ENCODE measurements around the gene DGKE.

DGKE gene

DNA sequence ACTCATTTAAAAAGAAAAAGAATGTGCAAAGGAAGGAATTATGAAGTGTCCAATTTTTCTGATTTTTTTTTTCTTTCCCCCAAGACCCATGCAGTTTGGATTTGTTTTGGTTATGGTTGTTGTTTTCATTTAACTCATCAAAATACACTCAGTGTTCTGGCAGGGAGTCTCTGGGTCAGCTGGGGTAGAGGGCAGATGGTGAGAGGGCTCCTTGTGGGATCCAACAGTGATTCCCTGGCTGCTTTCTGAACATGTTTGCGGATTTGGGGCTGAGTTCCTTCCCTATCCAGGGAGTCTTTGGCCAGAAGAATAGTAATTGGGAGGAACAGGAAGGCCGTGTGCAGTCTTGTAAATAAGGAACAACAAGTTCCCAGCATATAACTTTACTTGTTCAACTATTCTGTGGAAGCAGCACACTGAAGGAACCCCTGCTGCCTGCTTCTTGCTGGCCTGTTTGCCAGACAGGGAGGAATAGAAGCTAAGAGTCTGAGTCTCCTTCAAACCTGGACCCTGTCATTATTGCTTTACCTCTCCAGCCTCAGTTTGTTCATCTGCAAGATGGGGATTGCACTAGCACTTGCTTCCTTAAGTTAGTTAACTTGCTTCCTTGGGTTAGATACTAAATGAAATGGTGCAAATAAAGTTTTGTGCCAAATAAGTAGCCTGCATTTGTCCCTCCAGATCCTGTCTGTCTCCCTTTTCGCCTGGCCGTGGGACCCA, 32.3 kb upstream of the DGKE start:
- no peaks in the 10 kb centered on the region for H3K36me3 ChIP-seq (ENCODE audit: control insufficient read depth, insufficient read depth, low read length)
- no peak overlapping the region for H3K27ac ChIP-seq (ENCODE audit: low read depth, low read length)
- no peaks in the 10 kb centered on the region for H3K27me3 ChIP-seq (ENCODE audit: control insufficient read depth, insufficient read depth, low read length)

DNA sequence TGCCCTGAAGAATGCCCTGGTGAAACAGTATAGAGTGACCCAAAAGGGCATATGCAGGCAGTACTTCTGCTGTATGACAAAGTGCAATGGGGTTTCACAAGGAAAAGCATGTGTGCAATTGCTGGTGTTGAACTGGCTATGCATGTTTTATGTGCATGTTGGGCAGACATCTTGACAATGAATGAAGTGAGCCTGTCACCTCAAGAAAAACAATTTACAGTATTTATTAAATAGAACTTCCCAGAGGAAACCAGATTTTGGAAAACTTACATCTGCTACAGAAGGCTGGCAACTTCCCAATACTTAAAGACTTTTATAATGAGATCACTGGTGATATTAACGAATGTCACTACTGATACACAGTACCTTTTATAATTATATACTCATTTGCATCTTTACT, 30.9 kb upstream of the DGKE start:
- Histone ChIP-seq H3K4me3 (ENCODE audit: low read depth, low read length) (no peak overlapping the region), H3K27ac (ENCODE audit: low read depth, low read length) (no peak overlapping the region), H3K27me3 (ENCODE audit: control insufficient read depth, insufficient read depth, low read length) (no peaks in the 10 kb centered on the region), H3K4me1 (ENCODE audit: control insufficient read depth, insufficient read depth, low read length) (peaks cover 6% of the 10 kb centered on the region; the same call in 1 of the 2 replicates), H3K9ac (ENCODE audit: low read depth, low read length) (no peak overlapping the region), H3K36me3 (ENCODE audit: control insufficient read depth, insufficient read depth, low read length) (no peaks in the 10 kb centered on the region), H3K9me3 (ENCODE audit: control insufficient read depth, insufficient read depth, low read length) (no peaks in the 10 kb centered on the region)

More for the DNA sequence above, 32.3 kb upstream of the DGKE start:
- Histone ChIP-seq H3K9me3 (ENCODE audit: control insufficient read depth, insufficient read depth, low read length) (no peaks in the 10 kb centered on the region), H3K4me3 (ENCODE audit: low read depth, low read length) (no peak overlapping the region), H3K9ac (ENCODE audit: low read depth, low read length) (no peak overlapping the region), H3K4me1 (ENCODE audit: control insufficient read depth, insufficient read depth, low read length) (peaks cover 6% of the 10 kb centered on the region; the same call in 1 of the 2 replicates)

DNA sequence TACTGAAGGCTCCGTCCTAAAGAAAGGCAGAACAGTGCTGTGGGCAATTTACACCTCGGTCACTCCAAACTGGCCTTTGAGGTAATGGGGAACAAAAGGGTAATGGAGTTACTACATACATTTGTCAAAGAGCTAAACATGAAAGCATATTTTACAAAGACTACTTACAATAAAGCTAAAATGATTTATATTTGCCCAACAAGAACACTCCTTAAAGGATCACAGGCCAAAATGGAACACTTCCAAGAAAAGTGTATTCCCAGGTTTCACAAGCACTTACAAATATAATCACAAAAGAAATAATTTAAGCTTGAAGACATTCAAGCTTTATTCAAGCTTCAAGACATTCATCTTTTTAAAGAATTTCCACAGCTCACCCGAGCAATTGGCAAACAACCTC, 29.5 kb upstream of the DGKE start:
- Histone ChIP-seq H3K27me3 (ENCODE audit: control insufficient read depth, insufficient read depth, low read length) (no peaks in the 10 kb centered on the region), H3K9me3 (ENCODE audit: control insufficient read depth, insufficient read depth, low read length) (no peaks in the 10 kb centered on the region), H3K4me1 (ENCODE audit: control insufficient read depth, insufficient read depth, low read length) (0 out of 2 replicates have a peak, but pooled peaks cover under 1% of the 10 kb centered on the region), H3K9ac (ENCODE audit: low read depth, low read length) (no peak overlapping the region), H3K36me3 (ENCODE audit: control insufficient read depth, insufficient read depth, low read length) (no peaks in the 10 kb centered on the region), H3K27ac (ENCODE audit: low read depth, low read length) (no peak overlapping the region), H3K4me3 (ENCODE audit: low read depth, low read length) (no peak overlapping the region)

DNA sequence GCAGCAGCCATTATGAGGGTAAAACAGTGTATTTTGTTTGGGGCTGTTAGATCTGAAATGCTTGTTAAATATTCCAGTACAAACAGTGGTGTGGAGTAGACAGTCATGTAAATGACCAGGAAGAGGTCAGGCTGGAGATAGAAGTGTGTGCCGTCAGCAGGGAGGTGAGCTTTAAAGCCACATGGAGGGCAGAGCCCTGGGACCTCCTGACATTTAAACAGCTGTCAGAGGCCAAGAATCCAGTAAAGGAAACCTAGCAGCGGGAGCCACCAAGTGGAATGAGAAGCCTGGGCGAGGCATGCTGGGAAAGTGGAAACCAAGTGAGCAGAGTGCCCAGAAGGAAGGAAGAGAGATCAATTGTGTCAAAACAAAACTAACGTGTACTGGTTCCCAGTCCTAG, 27.0 kb upstream of the DGKE start:
- Histone ChIP-seq H3K4me3 (ENCODE audit: low read depth, low read length) (no peak overlapping the region), H3K27ac (ENCODE audit: low read depth, low read length) (no peak overlapping the region), H3K4me1 (ENCODE audit: control insufficient read depth, insufficient read depth, low read length) (no peaks in the 10 kb centered on the region), H3K27me3 (ENCODE audit: control insufficient read depth, insufficient read depth, low read length) (no peaks in the 10 kb centered on the region), H3K9ac (ENCODE audit: low read depth, low read length) (no peak overlapping the region), H3K9me3 (ENCODE audit: control insufficient read depth, insufficient read depth, low read length) (no peaks in the 10 kb centered on the region), H3K36me3 (ENCODE audit: control insufficient read depth, insufficient read depth, low read length) (no peaks in the 10 kb centered on the region)

DNA sequence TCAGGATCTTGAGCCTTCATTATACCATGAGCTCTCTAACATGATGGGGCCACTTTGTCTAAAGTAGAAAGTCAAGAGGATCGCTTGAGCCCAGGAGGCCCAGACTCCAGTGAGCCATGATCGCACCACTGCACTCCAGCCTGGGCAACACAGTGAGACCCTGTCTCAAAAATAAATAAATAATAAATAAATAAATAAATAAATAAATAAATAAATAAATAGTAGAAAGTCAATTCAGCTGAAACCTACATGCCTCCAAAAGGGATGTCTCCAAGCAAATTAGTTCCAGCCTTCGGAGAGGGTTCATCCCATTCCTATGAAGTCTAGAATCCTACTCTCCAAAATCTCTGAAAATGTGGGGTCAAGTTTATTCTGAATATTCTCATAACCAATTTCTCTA, 26.2 kb upstream of the DGKE start:
- Histone ChIP-seq H3K27ac (ENCODE audit: low read depth, low read length) (no peak overlapping the region), H3K9me3 (ENCODE audit: control insufficient read depth, insufficient read depth, low read length) (no peaks in the 10 kb centered on the region), H3K36me3 (ENCODE audit: control insufficient read depth, insufficient read depth, low read length) (no peaks in the 10 kb centered on the region), H3K4me1 (ENCODE audit: control insufficient read depth, insufficient read depth, low read length) (no peaks in the 10 kb centered on the region), H3K9ac (ENCODE audit: low read depth, low read length) (no peak overlapping the region), H3K27me3 (ENCODE audit: control insufficient read depth, insufficient read depth, low read length) (no peaks in the 10 kb centered on the region), H3K4me3 (ENCODE audit: low read depth, low read length) (no peak overlapping the region)

DNA sequence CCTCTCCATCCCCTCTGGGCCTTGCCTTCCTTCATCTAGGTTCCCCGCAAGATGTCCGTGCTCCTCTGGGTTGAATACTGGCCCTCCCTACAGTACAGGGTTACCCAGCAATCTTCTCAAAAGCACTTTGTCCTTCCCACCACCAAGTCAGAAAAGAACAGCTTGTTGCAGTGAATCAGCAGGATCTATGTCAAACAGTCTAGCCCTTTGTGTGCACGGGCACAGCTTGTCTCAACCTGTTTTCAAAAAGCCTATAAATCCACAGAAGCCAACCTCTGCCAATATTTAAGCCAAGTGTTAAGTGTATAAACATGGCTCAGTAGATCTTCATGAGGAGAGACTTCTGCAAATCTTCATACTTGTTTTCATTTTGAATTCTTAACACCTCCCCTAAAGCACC, 25.4 kb upstream of the DGKE start:
- Histone ChIP-seq H3K27ac (ENCODE audit: low read depth, low read length) (no peak overlapping the region), H3K4me3 (ENCODE audit: low read depth, low read length) (no peak overlapping the region), H3K4me1 (ENCODE audit: control insufficient read depth, insufficient read depth, low read length) (no peaks in the 10 kb centered on the region), H3K9ac (ENCODE audit: low read depth, low read length) (no peak overlapping the region), H3K27me3 (ENCODE audit: control insufficient read depth, insufficient read depth, low read length) (no peaks in the 10 kb centered on the region), H3K9me3 (ENCODE audit: control insufficient read depth, insufficient read depth, low read length) (no peaks in the 10 kb centered on the region), H3K36me3 (ENCODE audit: control insufficient read depth, insufficient read depth, low read length) (no peaks in the 10 kb centered on the region)

DNA sequence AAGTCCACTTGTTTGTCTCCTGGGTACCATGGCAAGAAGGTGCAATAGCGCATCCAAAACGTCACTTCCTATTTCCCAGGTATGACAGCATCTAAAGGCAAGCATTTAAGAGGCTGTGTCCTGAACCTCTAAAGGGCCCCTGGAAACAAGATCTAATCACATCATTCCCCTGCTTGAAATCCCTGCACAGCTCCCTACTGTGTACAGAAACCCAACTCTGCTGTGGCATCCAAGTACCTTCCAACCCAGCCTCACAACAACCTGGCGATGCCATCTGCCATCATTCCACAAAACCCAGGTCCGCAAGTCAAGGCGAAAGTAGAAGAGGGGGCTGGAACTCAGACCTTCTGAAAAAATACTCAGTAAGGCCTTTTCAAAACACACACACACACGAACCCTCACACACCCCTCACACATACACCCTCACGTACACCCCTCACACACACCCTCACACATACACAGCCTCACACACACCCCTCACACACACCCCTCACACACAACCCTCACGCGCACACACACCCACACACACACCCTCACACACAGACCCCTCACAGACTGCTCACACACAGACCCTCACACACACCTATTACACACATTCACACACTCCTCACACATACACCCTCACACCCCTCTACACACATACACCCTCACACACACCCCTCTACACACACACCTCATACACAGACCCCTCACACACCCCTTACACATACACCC, 24.7 kb upstream of the DGKE start:
- Histone ChIP-seq H3K36me3 (ENCODE audit: control insufficient read depth, insufficient read depth, low read length) (no peaks in the 10 kb centered on the region), H3K27me3 (ENCODE audit: control insufficient read depth, insufficient read depth, low read length) (no peaks in the 10 kb centered on the region), H3K27ac (ENCODE audit: low read depth, low read length) (no peak overlapping the region), H3K9me3 (ENCODE audit: control insufficient read depth, insufficient read depth, low read length) (no peaks in the 10 kb centered on the region), H3K4me3 (ENCODE audit: low read depth, low read length) (no peak overlapping the region), H3K4me1 (ENCODE audit: control insufficient read depth, insufficient read depth, low read length) (no peaks in the 10 kb centered on the region), H3K9ac (ENCODE audit: low read depth, low read length) (no peak overlapping the region)

DNA sequence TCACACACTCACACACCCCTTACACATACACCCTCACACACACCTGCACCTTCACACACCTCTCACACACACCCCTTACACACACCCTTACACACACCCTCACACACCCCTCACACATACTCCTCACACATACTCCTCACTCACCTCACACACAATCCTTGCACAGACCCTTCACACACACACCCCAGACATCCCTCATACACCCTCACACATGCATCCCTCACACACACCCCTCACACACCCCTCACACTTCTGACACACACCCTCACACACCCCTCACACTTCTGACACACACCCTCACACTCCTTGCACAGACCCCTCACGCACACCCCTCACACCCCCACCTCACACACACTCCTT, 24.2 kb upstream of the DGKE start:
- Histone ChIP-seq H3K4me1 (ENCODE audit: control insufficient read depth, insufficient read depth, low read length) (no peaks in the 10 kb centered on the region), H3K4me3 (ENCODE audit: low read depth, low read length) (no peak overlapping the region), H3K27me3 (ENCODE audit: control insufficient read depth, insufficient read depth, low read length) (no peaks in the 10 kb centered on the region), H3K36me3 (ENCODE audit: control insufficient read depth, insufficient read depth, low read length) (no peaks in the 10 kb centered on the region), H3K9ac (ENCODE audit: low read depth, low read length) (no peak overlapping the region), H3K27ac (ENCODE audit: low read depth, low read length) (no peak overlapping the region), H3K9me3 (ENCODE audit: control insufficient read depth, insufficient read depth, low read length) (no peaks in the 10 kb centered on the region)

DNA sequence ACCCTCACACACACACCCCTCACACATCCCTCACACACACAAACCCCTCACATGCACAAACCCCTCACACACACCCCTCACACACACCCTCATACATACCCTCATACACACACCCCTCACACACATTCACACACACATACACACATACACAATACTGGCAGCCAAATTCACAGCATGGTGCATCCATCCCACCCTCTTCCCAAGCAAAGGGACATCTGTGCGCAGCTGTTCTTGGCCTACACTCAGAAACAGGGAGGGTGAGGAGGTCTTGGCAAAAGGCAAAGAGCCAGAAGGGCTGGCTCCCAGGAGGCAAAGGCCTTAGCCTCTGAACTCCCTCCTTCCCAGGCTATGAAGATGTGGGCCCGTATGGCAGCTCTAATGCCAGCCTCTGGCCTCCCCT, 23.6 kb upstream of the DGKE start:
- Histone ChIP-seq H3K36me3 (ENCODE audit: control insufficient read depth, insufficient read depth, low read length) (no peaks in the 10 kb centered on the region), H3K27me3 (ENCODE audit: control insufficient read depth, insufficient read depth, low read length) (no peaks in the 10 kb centered on the region), H3K4me1 (ENCODE audit: control insufficient read depth, insufficient read depth, low read length) (no peaks in the 10 kb centered on the region), H3K27ac (ENCODE audit: low read depth, low read length) (no peak overlapping the region), H3K9ac (ENCODE audit: low read depth, low read length) (no peak overlapping the region), H3K4me3 (ENCODE audit: low read depth, low read length) (no peak overlapping the region), H3K9me3 (ENCODE audit: control insufficient read depth, insufficient read depth, low read length) (no peaks in the 10 kb centered on the region)

DNA sequence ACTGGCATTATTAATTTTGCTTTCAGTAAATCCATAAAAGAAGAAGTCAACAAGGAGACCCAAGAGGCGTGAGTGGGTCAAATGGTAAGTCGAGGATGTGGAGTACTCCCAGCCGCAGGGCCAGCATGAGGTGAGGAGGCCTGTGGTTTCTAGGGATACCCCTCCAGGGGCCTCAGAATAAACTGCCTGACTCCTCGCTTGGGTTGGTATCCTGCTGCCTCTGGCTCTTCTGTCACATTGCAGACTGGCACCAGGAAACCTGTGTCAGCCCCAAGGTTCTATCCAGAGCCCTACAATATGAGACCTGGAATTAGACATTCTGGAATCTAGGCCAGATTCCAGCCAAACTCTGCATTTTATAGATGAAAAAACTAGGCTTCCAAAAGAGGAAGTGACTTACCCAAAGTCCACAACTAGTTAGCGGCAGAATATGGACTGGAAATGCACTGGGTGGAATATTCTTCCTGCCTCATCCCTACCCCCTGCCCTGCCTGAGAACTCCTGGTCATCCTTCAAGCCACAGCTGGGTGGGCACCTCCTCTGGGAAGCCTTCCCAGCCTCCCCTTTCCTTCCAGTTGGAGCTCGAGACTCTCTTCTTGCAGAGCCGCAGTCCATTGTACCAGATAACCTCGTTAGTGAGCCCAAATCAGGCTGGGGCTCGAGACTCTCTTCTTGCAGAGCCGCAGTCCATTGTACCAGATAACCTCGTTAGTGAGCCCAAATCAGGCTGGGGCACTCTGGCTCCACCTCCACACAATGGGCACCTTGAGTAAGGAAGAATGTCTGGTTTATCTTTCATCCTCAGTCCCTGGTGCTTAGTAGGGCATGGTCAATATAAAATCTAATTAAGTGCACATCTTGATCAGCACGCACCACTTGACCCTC, 22.8 kb upstream of the DGKE start:
- H3K4me3 ChIP-seq (ENCODE audit: low read depth, low read length) = no peak overlapping the region
- H3K27ac ChIP-seq (ENCODE audit: low read depth, low read length) = no peak overlapping the region
- H3K27me3 ChIP-seq (ENCODE audit: control insufficient read depth, insufficient read depth, low read length) = no peaks in the 10 kb centered on the region
- H3K9ac ChIP-seq (ENCODE audit: low read depth, low read length) = no peak overlapping the region
- H3K4me1 ChIP-seq (ENCODE audit: control insufficient read depth, insufficient read depth, low read length) = no peaks in the 10 kb centered on the region
- no peaks in the 10 kb centered on the region for H3K9me3 ChIP-seq (ENCODE audit: control insufficient read depth, insufficient read depth, low read length)
- no peaks in the 10 kb centered on the region for H3K36me3 ChIP-seq (ENCODE audit: control insufficient read depth, insufficient read depth, low read length)

DNA sequence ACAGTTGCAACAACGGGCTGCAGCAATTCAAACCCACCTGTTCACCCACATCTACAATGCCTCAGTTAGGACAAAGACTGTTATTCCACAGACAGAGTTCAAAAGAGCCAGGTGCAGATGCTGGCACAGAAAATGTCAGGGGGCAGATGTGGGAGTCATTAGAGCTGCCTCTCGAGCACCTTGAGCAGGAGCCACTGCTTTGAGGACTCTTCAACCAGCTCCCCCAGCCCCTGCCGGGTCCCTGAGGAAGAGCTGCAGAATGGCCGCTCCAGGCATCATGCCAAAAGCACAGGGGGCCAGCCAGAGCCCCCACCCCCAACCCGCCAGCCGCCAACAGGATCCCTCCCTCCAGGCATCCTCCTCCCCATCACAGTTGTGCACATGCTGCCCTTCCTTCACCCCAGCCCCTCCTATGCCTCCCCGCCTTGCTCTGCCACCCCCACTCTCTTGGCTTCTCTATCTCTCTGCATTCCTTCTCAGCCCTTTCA, 21.0 kb upstream of the DGKE start:
- Histone ChIP-seq H3K27me3 (ENCODE audit: control insufficient read depth, insufficient read depth, low read length) (no peaks in the 10 kb centered on the region), H3K4me1 (ENCODE audit: control insufficient read depth, insufficient read depth, low read length) (no peaks in the 10 kb centered on the region), H3K4me3 (ENCODE audit: low read depth, low read length) (no peak overlapping the region), H3K9me3 (ENCODE audit: control insufficient read depth, insufficient read depth, low read length) (no peaks in the 10 kb centered on the region), H3K9ac (ENCODE audit: low read depth, low read length) (no peak overlapping the region), H3K36me3 (ENCODE audit: control insufficient read depth, insufficient read depth, low read length) (no peaks in the 10 kb centered on the region), H3K27ac (ENCODE audit: low read depth, low read length) (no peak overlapping the region)
